Pancreas (tissue), 10 donors: ENCODE results near the gene GPRASP1. TPM values are rescaled to one million over a fixed set of nuclear protein-coding genes. Genes with fewer than 3 reads are reported as not detected.

Experiments
- ATAC-seq, 4 donors: fragments of 200-7000 bp; cut with Tn5 transposase; one replicate each; pipeline versions ENCODE4 v1.8.0 to v1.9.1; 2020; ENCODE audit warnings: mild to moderate bottlenecking in 4 of 4, moderate library complexity in 4 of 4
- DNase-seq, 6 donors: peaks; one replicate each; pipeline ENCODE4 v3.0.0-alpha.2; 2020
- FAIRE-seq: peaks from 2 replicates; lab custom pipeline; 2012; peaks lifted over from hg19 to GRCh38; lab: Jason Lieb, UNC
- H3K27ac ChIP-seq, 4 donors: fragments of 200-600 bp; sonication (generic); 1 replicate in 3 of 4; 2 replicates in 1 of 4; pipeline versions ENCODE4 v1.5.0 to v1.8.0; 2020
- H3K27me3 ChIP-seq, 4 donors: fragments of 200-600 bp; one replicate each; pipeline ENCODE4 v1.8.0; 2021
- H3K36me3 ChIP-seq, 3 donors: fragments of 200-600 bp; sonication (generic) in 1 of 3; one replicate each; pipeline versions ENCODE4 v1.5.0 to v1.8.0; 2020 to 2021
- H3K4me1 ChIP-seq, 3 donors: fragments of 200-600 bp; one replicate each; pipeline ENCODE4 v1.8.0; 2021
- H3K4me3 ChIP-seq, 4 donors: fragments of 200-600 bp; sonication (generic) in 2 of 4; one replicate each; pipeline versions ENCODE4 v1.5.0 to v1.8.0; 2020 to 2021
- H3K9me3 ChIP-seq, 4 donors: fragments of 200-600 bp; one replicate each; pipeline ENCODE4 v1.8.0; 2021
- WGBS, 2 donors: extraction: QIAGEN DNeasy Blood & Tissue Kit; methylation state at CpG; one replicate each; pipeline ENCODE4 v1.1.7; 2013; 5-methylcytosine and 5-hydroxymethylcytosine counted together
- intact Hi-C, 3 donors: fragments of 100-400 bp; cut with DNase I; formaldehyde crosslinking; loops; one replicate each; pipeline versions ENCODE4 v1.11.1 to v1.14.2; 2022
- polyA plus RNA-seq, 2 donors: library from polyadenylated mRNA; stranded (reverse); fragments of 200-250 nt; gene quantifications; one replicate each; pipeline ENCODE4 v1.2.3, GENCODE V29; 2013
- total RNA-seq, 6 donors: library from RNA; stranded (reverse); fragmentation: NEBNext Ultra II Directional in 4 of 6; extraction: Animal tissue kit (Norgen Biotek cat#: 25700) in 4 of 6; gene quantifications; one replicate each; pipeline versions ENCODE4 v1.2.1 to v1.2.4, GENCODE V29; 2021 to 2023
- TF ChIP-seq, protein P1 (sequence below), 4 donors: fragments of 200-600 bp; sonication (generic) in 3 of 4; IDR thresholded peaks; one replicate each; pipeline versions ENCODE4 v1.5.0 to v1.8.0; 2021; ENCODE audit warnings: antibody characterized with exemption in 4 of 4
- donor health status: healthy with polysubstance abuse.
- donor health status: DM: no; HTN: no; CAD: no; lungs with moderate emphysema.
- donor health status: DM: no; HTN: no; CAD: no.
- donor health status: control.
- donor health status: control.
- donor health status: Bipolar disorder and iron deficiency.
- donor health status: DM: yes; HTN: yes; CAD: no.
- donor health status: DM: no; HTN: no; CAD: no.
- donor health status: DM: no; HTN: no; CAD: no.
- donor health status: DM: yes; HTN: yes; CAD: no.

The GPRASP1 gene
- total and polyA plus RNA-seq, 8 donors: 1.4 to 15.8 (median 3.6) TPM

DNA sequence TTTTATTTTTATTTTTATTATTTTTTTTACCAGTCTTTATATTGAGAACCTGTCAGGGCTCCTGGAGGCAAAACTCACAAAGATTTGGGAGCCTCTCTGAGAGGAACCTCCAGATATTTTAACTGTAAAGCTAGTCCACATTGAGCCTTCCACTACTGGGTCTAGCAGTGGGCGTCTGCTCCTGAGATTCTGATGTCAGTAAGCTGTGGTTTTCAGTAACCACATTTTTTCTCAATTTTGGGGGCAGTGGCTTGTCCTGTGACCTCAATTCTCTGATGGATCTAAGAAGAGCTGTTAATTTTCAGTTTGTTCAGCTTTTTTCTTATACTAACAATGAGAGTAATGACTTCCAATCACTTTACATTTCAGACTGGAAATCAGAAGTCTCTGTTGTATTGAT lies 23.6 kb upstream of the GPRASP1 start:
- Histone ChIP-seq H3K4me1 (no peaks in the 10 kb centered on the region), H3K36me3 (no peaks in the 10 kb centered on the region), H3K4me3 (no peak overlapping the region), H3K27me3 (peaks cover 0 to 6% (median 0%) of the 10 kb centered on the region in 4 donors), H3K9me3 (no peaks in the 10 kb centered on the region), H3K27ac (no peak overlapping the region)
- FAIRE-seq: no peak
- intact Hi-C loops: no loop called here
- 41 to 94% methylated on average over 1 of the region's 1 CpG for WGBS, 2 donors
- TF ChIP-seq, protein P1, sequence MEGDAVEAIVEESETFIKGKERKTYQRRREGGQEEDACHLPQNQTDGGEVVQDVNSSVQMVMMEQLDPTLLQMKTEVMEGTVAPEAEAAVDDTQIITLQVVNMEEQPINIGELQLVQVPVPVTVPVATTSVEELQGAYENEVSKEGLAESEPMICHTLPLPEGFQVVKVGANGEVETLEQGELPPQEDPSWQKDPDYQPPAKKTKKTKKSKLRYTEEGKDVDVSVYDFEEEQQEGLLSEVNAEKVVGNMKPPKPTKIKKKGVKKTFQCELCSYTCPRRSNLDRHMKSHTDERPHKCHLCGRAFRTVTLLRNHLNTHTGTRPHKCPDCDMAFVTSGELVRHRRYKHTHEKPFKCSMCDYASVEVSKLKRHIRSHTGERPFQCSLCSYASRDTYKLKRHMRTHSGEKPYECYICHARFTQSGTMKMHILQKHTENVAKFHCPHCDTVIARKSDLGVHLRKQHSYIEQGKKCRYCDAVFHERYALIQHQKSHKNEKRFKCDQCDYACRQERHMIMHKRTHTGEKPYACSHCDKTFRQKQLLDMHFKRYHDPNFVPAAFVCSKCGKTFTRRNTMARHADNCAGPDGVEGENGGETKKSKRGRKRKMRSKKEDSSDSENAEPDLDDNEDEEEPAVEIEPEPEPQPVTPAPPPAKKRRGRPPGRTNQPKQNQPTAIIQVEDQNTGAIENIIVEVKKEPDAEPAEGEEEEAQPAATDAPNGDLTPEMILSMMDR (IDR thresholded peaks at IDR 0.05): no peak
- ATAC-seq: no peak
- no peak for DNase-seq

DNA sequence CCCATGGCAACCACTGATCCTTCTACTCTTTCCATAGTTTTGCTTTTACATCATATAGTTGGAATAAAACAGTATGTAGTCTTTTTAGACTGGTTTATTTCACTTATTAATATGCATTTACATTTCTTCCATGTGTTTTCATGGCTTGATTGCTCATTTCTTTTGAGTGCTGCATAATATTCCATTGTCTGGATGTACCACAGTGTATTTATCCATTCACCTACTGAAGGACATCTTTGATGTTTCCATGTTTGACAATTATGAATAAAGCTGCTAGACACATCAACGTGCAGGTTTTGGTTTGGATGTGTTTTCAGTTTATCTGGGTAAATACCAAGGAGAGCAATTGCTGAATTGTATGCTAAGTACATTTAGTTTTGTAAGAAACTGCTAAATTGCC lies 13.7 kb upstream of the GPRASP1 start:
- Histone ChIP-seq H3K4me3 (no peak overlapping the region), H3K4me1 (no peaks in the 10 kb centered on the region), H3K9me3 (no peaks in the 10 kb centered on the region), H3K27ac (no peak overlapping the region), H3K36me3 (no peaks in the 10 kb centered on the region), H3K27me3 (no peaks in the 10 kb centered on the region)
- WGBS, 2 donors: 60 to 90% methylated on average over 1 of the region's 1 CpG
- intact Hi-C loops: no loop called here
- DNase-seq (no peak), FAIRE-seq (no peak), ATAC-seq (no peak)
- TF ChIP-seq, protein P1 (IDR thresholded peaks at IDR 0.05): no peak

DNA sequence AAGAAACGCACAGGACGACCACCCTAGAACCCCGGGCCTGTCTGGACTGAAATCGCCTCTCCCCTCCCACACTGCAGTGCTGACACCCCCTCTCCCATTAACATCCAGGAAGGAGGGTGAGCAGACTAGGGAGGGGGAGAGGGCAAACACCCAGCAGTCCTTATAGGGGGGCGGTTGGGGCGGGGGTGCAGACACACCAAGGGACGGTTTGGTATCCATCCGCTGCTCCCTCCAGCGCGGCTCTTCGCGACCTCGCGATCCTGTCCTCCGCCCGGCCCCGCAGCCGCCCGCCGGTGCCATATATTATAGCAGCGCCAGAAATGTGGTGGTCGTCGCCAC lies 411 bp upstream of the GPRASP1 start:
- intact Hi-C loops: no loop called here
- H3K9me3 ChIP-seq: no peaks in the 10 kb centered on the region
- H3K27ac ChIP-seq: no peak overlapping the region
- 17 to 47% methylated on average over 18 to 23 of the region's 23 CpGs for WGBS, 2 donors
- FAIRE-seq (no peak), ATAC-seq (peak in 3 of 4 donors; percentile 17 to 46 (median 33)), DNase-seq (no peak)
- TF ChIP-seq, protein P1 (IDR thresholded peaks at IDR 0.05): no peak
- no peaks in the 10 kb centered on the region for H3K4me1 ChIP-seq
- H3K4me3 ChIP-seq: peak overlapping the region; percentile 10 to 53 (median 34)
- no peaks in the 10 kb centered on the region for H3K36me3 ChIP-seq
- no peaks in the 10 kb centered on the region for H3K27me3 ChIP-seq

DNA sequence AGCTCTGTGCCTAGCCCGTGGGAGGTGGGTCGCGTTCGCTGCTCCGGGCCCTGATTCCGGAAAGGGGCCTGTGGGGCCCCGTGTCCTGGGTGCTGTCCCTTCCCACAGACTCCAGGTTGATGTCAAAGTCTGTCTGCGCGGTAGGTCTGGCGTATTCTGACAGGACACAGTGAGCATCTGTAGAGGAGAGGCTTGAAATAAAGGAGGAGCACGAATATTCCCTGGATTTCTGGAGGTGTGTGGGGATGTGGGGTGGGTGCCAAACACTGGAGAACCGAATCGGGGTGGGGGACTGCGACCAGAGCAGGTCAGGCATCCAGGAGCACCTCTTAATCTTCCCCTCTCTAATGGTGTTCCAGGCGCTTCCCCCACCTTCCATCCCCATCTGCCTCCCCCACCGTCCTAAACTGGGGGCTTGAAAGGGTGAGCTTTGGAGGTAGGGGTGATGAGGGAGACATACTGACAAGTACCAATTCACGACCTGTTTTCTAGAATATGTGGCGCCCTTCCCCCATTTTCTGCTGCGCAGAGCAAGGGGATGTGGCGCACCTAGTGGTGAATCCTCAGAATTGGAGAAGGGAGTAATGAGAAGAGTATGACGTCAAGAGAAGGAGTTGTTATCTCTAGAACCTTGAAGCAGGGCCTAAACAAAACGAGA lies 877 bp downstream of the GPRASP1 start:
- FAIRE-seq: no peak
- DNase-seq: peak in 1 of 6 donors; percentile 15
- H3K27me3 ChIP-seq: no peaks in the 10 kb centered on the region
- ATAC-seq: peak; percentile 55 to 76 (median 71)
- 26 to 32% methylated on average over 22 of the region's 22 CpGs for WGBS, 2 donors
- H3K4me1 ChIP-seq: no peaks in the 10 kb centered on the region
- H3K4me3 ChIP-seq: peak overlapping the region in 3 of 4 donors; percentile 26 to 53 (median 41)
- H3K27ac ChIP-seq: peak overlapping the region in 1 of 4 donors; percentile 12
- no peaks in the 10 kb centered on the region for H3K9me3 ChIP-seq
- H3K36me3 ChIP-seq: no peaks in the 10 kb centered on the region
- TF ChIP-seq, protein P1 (IDR thresholded peaks at IDR 0.05): peak in 1 of 4 donors; percentile 17
- intact Hi-C loops: no loop called here

DNA sequence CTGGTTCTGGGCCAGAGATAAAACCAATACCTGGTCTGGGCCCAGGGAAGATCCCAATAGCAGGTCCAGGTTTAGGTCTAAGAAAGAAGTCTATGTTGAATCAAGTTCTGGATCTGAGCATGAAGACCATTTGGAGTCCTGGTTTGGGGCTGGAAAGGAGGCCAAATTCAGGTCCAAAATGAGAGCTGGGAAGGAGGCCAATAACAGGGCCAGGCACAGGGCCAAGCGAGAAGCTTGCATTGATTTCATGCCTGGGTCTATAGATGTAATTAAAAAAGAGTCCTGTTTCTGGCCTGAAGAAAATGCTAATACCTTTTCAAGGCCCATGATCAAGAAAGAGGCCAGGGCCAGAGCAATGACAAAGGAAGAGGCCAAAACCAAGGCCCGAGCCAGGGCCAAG lies 3.4 kb downstream of the GPRASP1 start:
- FAIRE-seq: no peak
- TF ChIP-seq, protein P1 (IDR thresholded peaks at IDR 0.05): no peak
- no peaks in the 10 kb centered on the region for H3K27me3 ChIP-seq
- intact Hi-C loops: no loop called here
- no peaks in the 10 kb centered on the region for H3K4me1 ChIP-seq
- no peak for DNase-seq
- no peaks in the 10 kb centered on the region for H3K36me3 ChIP-seq
- WGBS, 2 donors: 75 to 76% methylated on average over 2 of the region's 2 CpGs
- ATAC-seq: no peak
- H3K27ac ChIP-seq: no peak overlapping the region
- H3K4me3 ChIP-seq: no peak overlapping the region
- H3K9me3 ChIP-seq: no peaks in the 10 kb centered on the region
